HG03442 (cell line): ENCODE results near the gene SNED1.

Experiments used
- ATAC-seq: cut with Tn5 transposase; IDR thresholded peaks from one replicate; pipeline ENCODE4 v1.9.1; 2021; ENCODE audit warnings: mild to moderate bottlenecking, moderate library complexity; ENCODE audit not compliant: unreplicated experiment

SNED1 gene

GRCh38 chr2:240991378-240992263 lies 6.8 kb upstream of the SNED1 start:
- no peak for ATAC-seq

GRCh38 chr2:240992572-240993291 lies 5.7 kb upstream of the SNED1 start:
- ATAC-seq, result no peak

- no peak for ATAC-seq
Observed at GRCh38 chr2:240993446-240994170, 4.8 kb upstream of the SNED1 start.

- ATAC-seq, result no peak
Observed at GRCh38 chr2:240994171-240994896, 4.1 kb upstream of the SNED1 start.

GRCh38 chr2:240995041-240996021 lies 3.1 kb upstream of the SNED1 start:
- no peak for ATAC-seq

GRCh38 chr2:240996161-240996833 lies 2.1 kb upstream of the SNED1 start:
- ATAC-seq, result no peak

- ATAC-seq, result no peak
Observed at GRCh38 chr2:240996834-240997140, 1.6 kb upstream of the SNED1 start.

- no peak for ATAC-seq
Observed at GRCh38 chr2:240997141-240997855, 1.1 kb upstream of the SNED1 start.

- ATAC-seq, result no peak
Observed at GRCh38 chr2:240998706-240998994, 232 bp downstream of the SNED1 start.

GRCh38 chr2:240998995-240999791 lies 775 bp downstream of the SNED1 start:
- ATAC-seq, result no peak

GRCh38 chr2:240999873-241000541 lies 1.6 kb downstream of the SNED1 start:
- ATAC-seq, result no peak

GRCh38 chr2:241000831-241001321 lies 2.5 kb downstream of the SNED1 start:
- ATAC-seq, result no peak

- no peak for ATAC-seq
Observed at GRCh38 chr2:241001413-241002274, 3.2 kb downstream of the SNED1 start.

- ATAC-seq, result no peak
Observed at GRCh38 chr2:241002275-241003046, 4.0 kb downstream of the SNED1 start.

GRCh38 chr2:241003047-241003360 lies 4.6 kb downstream of the SNED1 start:
- no peak for ATAC-seq

GRCh38 chr2:241003369-241003768 lies 5.0 kb downstream of the SNED1 start:
- ATAC-seq, result no peak
